Gastroesophageal sphincter (tissue), 3 donors: ENCODE measurements around the gene PHACTR1.

Experiments
- CTCF ChIP-seq, 4 experiments: fragments of 200-600 bp in 2 of 4; fragments of 450-650 bp in 2 of 4; sonication (generic) in 1 of 4; IDR thresholded peaks; one replicate each; pipeline ENCODE4 v1.5.1; 2017 to 2019; ENCODE audit warnings: antibody characterized with exemption in 4 of 4, mild to moderate bottlenecking in 2 of 4, moderate library complexity in 2 of 4
- EP300 ChIP-seq: sonication (generic); formaldehyde crosslinking; IDR thresholded peaks from one replicate; pipeline ENCODE4 v1.6.1; 2017; ENCODE audit warnings: antibody characterized with exemption, mild to moderate bottlenecking
- POLR2A ChIP-seq, 2 donors: fragments of 450-650 bp; IDR thresholded peaks; one replicate each; pipeline ENCODE4 v1.6.1; 2017; ENCODE audit warnings: antibody characterized with exemption in 2 of 2, mild to moderate bottlenecking in 2 of 2, moderate library complexity in 1 of 2
- POLR2AphosphoS5 ChIP-seq: sonication (generic); formaldehyde crosslinking; IDR thresholded peaks from one replicate; pipeline ENCODE4 v1.6.1; 2017; ENCODE audit warnings: antibody characterized with exemption

- TF ChIP-seq CTCF (IDR thresholded peaks at IDR 0.05) (no peak), POLR2AphosphoS5 (no peak), POLR2A (IDR thresholded peaks at IDR 0.05) (no peak), EP300 (no peak)
Observed at GRCh38 chr6:13175759-13176158, 459.2 kb downstream of the PHACTR1 start.
